ENCODE measurements around the gene FAM89A. TPM values are rescaled to one million over a fixed set of nuclear protein-coding genes. Genes with fewer than 3 reads are reported as not detected.
A peak's percentile ranks its signal among the peaks of the same experiment; 100 is the strongest.

Gene FAM89A
- polyA plus RNA-seq, 1 of the 3 experiments (the other 2 are of a cell fraction): 2.7 TPM

DNA sequence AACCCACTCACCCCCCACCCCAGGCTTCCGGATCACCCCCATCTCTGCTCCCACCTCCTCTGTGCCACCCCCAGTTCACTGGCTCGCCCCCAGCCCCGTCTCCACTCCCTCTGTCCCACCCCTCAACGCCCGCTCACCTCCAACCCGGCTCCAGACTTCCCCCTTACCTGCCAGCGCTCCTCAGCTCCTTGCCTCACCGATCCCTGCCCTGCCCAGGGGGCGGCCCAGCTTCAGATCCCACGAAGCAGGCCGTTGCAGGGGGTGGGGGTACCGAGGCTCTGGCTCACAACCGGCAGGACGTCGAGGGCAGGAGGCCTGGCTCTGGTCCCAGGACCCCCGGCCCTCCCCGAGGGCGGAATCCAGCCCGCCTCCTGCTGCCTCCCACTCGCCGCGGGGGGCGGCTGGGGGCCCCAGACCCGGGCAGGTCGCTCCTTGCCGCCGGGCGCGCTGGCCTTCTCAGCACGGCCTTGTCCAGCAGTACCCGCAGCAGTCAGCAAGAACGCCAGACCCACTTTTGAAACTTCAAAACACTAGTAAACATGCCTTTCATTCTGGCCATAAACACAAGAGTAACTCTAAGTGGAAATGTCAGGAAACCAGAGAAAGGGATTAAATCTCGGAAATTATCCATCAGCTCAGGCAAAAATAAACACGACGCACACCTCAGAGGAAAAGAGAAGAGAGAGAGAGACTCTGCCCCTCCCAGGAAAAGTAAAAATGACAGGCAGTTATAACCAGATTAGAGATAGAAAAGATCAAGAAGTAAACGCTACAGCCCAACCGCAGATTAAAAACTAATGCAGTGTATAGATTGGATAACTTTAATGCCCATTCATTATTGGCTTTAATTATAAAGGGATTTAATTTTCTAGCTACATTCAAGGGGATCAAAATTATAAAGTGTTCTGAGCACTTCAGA, 1.0 kb upstream of the FAM89A start:
- CTCF ChIA-PET: interaction anchor here (1.4 kb wide), 1 partner anchor 12 kb away, joined by 5 read pairs; no protein-coding TSS in a partner anchor

More for the DNA sequence above, 1.0 kb upstream of the FAM89A start:
- H3K9me2 ChIP-seq: no peaks in the 10 kb centered on the region
- H3K4me1 ChIP-seq (ENCODE audit: control insufficient read depth in 1 of 2, insufficient read depth in 2 of 2, low read depth in 1 of 2, low read length in 1 of 2): peaks cover 0 to 8% of the 10 kb centered on the region in 2 experiments; a peak in 2 of 4 replicates
- H3K9me3 ChIP-seq: no peaks in the 10 kb centered on the region
- no peaks in the 10 kb centered on the region for H3K79me2 ChIP-seq (ENCODE audit: insufficient read depth)
- H3K27ac ChIP-seq (ENCODE audit: low read depth in 2 of 2, low read length in 1 of 2): no peak overlapping the region
- no peaks in the 10 kb centered on the region for H4K20me1 ChIP-seq (ENCODE audit: insufficient read depth)
- 10% methylated on average over 23 of the region's 37 CpGs for WGBS (ENCODE audit: low lambda C conversion rate)
- H2AFZ ChIP-seq (ENCODE audit: low read depth): no peak overlapping the region
- TF ChIP-seq MEF2A (IDR thresholded peaks at IDR 0.05; ENCODE audit: borderline replicate concordance, low read depth) (no peak), GABPA (IDR thresholded peaks at IDR 0.05; ENCODE audit: low read depth) (no peak), EP300 (IDR thresholded peaks at IDR 0.05; ENCODE audit: borderline replicate concordance in 1 of 2, low read depth in 1 of 2, low read length in 1 of 2) (no peak), FOXJ3 (CRISPR knock-in tag; IDR thresholded peaks at IDR 0.05) (no peak), FOSL2 (IDR thresholded peaks at IDR 0.05; ENCODE audit: borderline replicate concordance, low read depth) (no peak), JUND (IDR thresholded peaks at IDR 0.05) (no peak), NRF1 (IDR thresholded peaks at IDR 0.05; ENCODE audit: low read depth, low read length) (no peak), GATA2 (CRISPR knock-in tag; IDR thresholded peaks at IDR 0.05) (no peak), YY1 (IDR thresholded peaks at IDR 0.05; ENCODE audit: low read depth) (no peak)
- TF ChIP-seq, protein P1, sequence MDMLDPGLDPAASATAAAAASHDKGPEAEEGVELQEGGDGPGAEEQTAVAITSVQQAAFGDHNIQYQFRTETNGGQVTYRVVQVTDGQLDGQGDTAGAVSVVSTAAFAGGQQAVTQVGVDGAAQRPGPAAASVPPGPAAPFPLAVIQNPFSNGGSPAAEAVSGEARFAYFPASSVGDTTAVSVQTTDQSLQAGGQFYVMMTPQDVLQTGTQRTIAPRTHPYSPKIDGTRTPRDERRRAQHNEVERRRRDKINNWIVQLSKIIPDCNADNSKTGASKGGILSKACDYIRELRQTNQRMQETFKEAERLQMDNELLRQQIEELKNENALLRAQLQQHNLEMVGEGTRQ (IDR thresholded peaks at IDR 0.05; ENCODE audit: borderline replicate concordance, low read depth, low read length): no peak
- TF ChIP-seq, protein P2, sequence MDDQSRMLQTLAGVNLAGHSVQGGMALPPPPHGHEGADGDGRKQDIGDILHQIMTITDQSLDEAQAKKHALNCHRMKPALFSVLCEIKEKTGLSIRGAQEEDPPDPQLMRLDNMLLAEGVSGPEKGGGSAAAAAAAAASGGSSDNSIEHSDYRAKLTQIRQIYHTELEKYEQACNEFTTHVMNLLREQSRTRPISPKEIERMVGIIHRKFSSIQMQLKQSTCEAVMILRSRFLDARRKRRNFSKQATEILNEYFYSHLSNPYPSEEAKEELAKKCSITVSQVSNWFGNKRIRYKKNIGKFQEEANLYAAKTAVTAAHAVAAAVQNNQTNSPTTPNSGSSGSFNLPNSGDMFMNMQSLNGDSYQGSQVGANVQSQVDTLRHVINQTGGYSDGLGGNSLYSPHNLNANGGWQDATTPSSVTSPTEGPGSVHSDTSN (IDR thresholded peaks at IDR 0.05): no peak
- TF ChIP-seq, protein P3, sequence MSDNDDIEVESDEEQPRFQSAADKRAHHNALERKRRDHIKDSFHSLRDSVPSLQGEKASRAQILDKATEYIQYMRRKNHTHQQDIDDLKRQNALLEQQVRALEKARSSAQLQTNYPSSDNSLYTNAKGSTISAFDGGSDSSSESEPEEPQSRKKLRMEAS (IDR thresholded peaks at IDR 0.05; ENCODE audit: low read depth): no peak
- TF ChIP-seq, protein P4, sequence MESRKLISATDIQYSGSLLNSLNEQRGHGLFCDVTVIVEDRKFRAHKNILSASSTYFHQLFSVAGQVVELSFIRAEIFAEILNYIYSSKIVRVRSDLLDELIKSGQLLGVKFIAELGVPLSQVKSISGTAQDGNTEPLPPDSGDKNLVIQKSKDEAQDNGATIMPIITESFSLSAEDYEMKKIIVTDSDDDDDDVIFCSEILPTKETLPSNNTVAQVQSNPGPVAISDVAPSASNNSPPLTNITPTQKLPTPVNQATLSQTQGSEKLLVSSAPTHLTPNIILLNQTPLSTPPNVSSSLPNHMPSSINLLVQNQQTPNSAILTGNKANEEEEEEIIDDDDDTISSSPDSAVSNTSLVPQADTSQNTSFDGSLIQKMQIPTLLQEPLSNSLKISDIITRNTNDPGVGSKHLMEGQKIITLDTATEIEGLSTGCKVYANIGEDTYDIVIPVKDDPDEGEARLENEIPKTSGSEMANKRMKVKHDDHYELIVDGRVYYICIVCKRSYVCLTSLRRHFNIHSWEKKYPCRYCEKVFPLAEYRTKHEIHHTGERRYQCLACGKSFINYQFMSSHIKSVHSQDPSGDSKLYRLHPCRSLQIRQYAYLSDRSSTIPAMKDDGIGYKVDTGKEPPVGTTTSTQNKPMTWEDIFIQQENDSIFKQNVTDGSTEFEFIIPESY (IDR thresholded peaks at IDR 0.05; ENCODE audit: borderline replicate concordance, low read depth): no peak
- POLR2A ChIA-PET: no interaction called here
- DNase-seq: peak; percentile 48
- H3K9ac ChIP-seq: no peak overlapping the region
- peak overlapping the region; percentile 69 for H3K4me2 ChIP-seq
- no peaks in the 10 kb centered on the region for H3F3A ChIP-seq (replicated peaks; ENCODE audit: insufficient read depth)
- H3K36me3 ChIP-seq (replicated peaks in 1 of 2; ENCODE audit: control insufficient read depth in 1 of 2, insufficient read depth in 2 of 2, low read length in 1 of 2): no peaks in the 10 kb centered on the region
- H3K27me3 ChIP-seq (ENCODE audit: insufficient read depth): peaks cover 16% of the 10 kb centered on the region
- H3K4me3 ChIP-seq (ENCODE audit: low read depth in 2 of 2, low read length in 1 of 2): peak overlapping the region in 1 of 2 experiments; percentile 72; a peak in 1 of 4 replicates
